ENCODE results near the gene APOA4. TPM values are rescaled to one million over a fixed set of nuclear protein-coding genes. Genes with fewer than 3 reads are reported as not detected.

Gene APOA4
- total and polyA plus RNA-seq, 2 donors (not counting 3 experiments of a cell fraction or from before 2014, with no cell fraction given): not detected

GRCh38 chr11:116772443-116773202, 50.5 kb downstream of the APOA4 start, which contains the start of gene BUD13:
BUD13 (minus strand) TSS chr11:116772987; CDS start chr11:116772964, 23 bp downstream.
- POLR2A ChIA-PET: no interaction called here
- peaks cover 23% of the 10 kb centered on the region for H3K79me2 ChIP-seq (ENCODE audit: control insufficient read depth, insufficient read depth, low read length)
- H3K27me3 ChIP-seq (ENCODE audit: control insufficient read depth in 2 of 2, insufficient read depth in 2 of 2, low read length in 2 of 2): no peaks in the 10 kb centered on the region
- H3K27ac ChIP-seq (ENCODE audit: insufficient read depth, low read depth, low read length): peak within 1 kb of the TSS; percentile 89
- DNase-seq (ENCODE audit: low read depth, low spot score) (peak; percentile 86), FAIRE-seq (peak; percentile 86)
- CTCF ChIA-PET: interaction anchor here (0.8 kb wide), 1 partner anchor 63 kb away, joined by 4 read pairs; no protein-coding TSS in a partner anchor
- peak within 1 kb of the TSS; percentile 96 for H3K9ac ChIP-seq (replicated peaks; ENCODE audit: extremely low read depth, insufficient read depth, low read length)
- no TSS peak for BruUV-seq (replicated peaks)
- dilution Hi-C loops (cut with MboI; ENCODE audit: extremely low pct_ligation_motif_present, low sequenced_read_pairs): no loop called here
- H3K4me2 ChIP-seq (ENCODE audit: insufficient read depth, low read length): peak within 1 kb of the TSS; percentile 97
- H3K36me3 ChIP-seq (ENCODE audit: control insufficient read depth in 2 of 2, extremely low read depth in 1 of 2, insufficient read depth in 2 of 2, low read length in 2 of 2): peaks cover 2% of the 10 kb centered on the region in 2 experiments
- peak within 1 kb of the TSS; percentile 65 to 97 (median 96) for H3K4me3 ChIP-seq (replicated peaks in 1 of 3; ENCODE audit: insufficient read depth in 1 of 3, low read depth in 1 of 3, low read length in 3 of 3)
- H3K9me1 ChIP-seq (replicated peaks; ENCODE audit: control insufficient read depth, extremely low read depth, insufficient read depth, low read length): no peaks in the 10 kb centered on the region
- H3K9me3 ChIP-seq (replicated peaks; ENCODE audit: control insufficient read depth, insufficient read depth, low read length): no peaks in the 10 kb centered on the region
- no peaks in the 10 kb centered on the region for H4K20me1 ChIP-seq (replicated peaks; ENCODE audit: control insufficient read depth, extremely low read depth, insufficient read depth, low read length)
- intact Hi-C loops (cut with micrococcal nuclease): loop anchor here (1.0 kb wide), 2 partner anchors 16 to 371 kb away; partner anchors contain the start of gene ZPR1
- H2AFZ ChIP-seq (ENCODE audit: low read depth, low read length): peak within 1 kb of the TSS; percentile 92
- TF ChIP-seq GATA2 (IDR thresholded peaks at IDR 0.05; ENCODE audit: insufficient read depth, insufficient read length, low read depth, low read length) (no peak), MAX (IDR thresholded peaks at IDR 0.05; ENCODE audit: insufficient read depth, insufficient read length) (peak; percentile 51), FOS (IDR thresholded peaks at IDR 0.05; ENCODE audit: borderline replicate concordance, insufficient read depth, low read length) (no peak), EZH2 (IDR thresholded peaks at IDR 0.05; ENCODE audit: borderline replicate concordance, low read depth, low read length, severe bottlenecking) (no peak), MYC (IDR thresholded peaks at IDR 0.05; ENCODE audit: low read depth, low read length) (no peak), POLR2AphosphoS5 (IDR thresholded peaks at IDR 0.05; ENCODE audit: insufficient read depth, low read depth, low read length) (peak; percentile 94), CTCF (IDR thresholded peaks at IDR 0.05; ENCODE audit: extremely low read depth in 1 of 2, insufficient read depth in 1 of 2, low read depth in 1 of 2, low read length in 2 of 2) (no peak), POLR2A (IDR thresholded peaks at IDR 0.05; ENCODE audit: low read depth, low read length) (peak; percentile 84), JUN (IDR thresholded peaks at IDR 0.05; ENCODE audit: borderline replicate concordance, insufficient read depth, insufficient read length, low read depth) (no peak)
- peaks cover 12% of the 10 kb centered on the region for H3K4me1 ChIP-seq (ENCODE audit: control insufficient read depth, extremely low read depth, insufficient read depth, low read length)
